HG03139 (cell line): ENCODE measurements around the gene KRTAP1-3.
"Not testable (repeated sequence)": the region's sequence is repeated elsewhere in the genome, so short reads cannot be mapped to it uniquely, and the experiment has no call there.

Experiments
- ATAC-seq: cut with Tn5 transposase; IDR thresholded peaks from one replicate; pipeline ENCODE4 v1.9.1; 2021; ENCODE audit not compliant: unreplicated experiment

Gene KRTAP1-3

GRCh38 chr17:41012326-41013120 lies 22.2 kb downstream of the KRTAP1-3 start:
- no peak for ATAC-seq

GRCh38 chr17:41010441-41010840 lies 24.2 kb downstream of the KRTAP1-3 start:
- ATAC-seq = no peak

- ATAC-seq = no peak
Measured at GRCh38 chr17:41009936-41010335, 24.7 kb downstream of the KRTAP1-3 start.

- no peak for ATAC-seq
Measured at GRCh38 chr17:41009301-41009760, 25.3 kb downstream of the KRTAP1-3 start.

GRCh38 chr17:41008811-41009210 lies 25.9 kb downstream of the KRTAP1-3 start, which contains the start of gene KRTAP3-1:
KRTAP3-1 (minus strand) TSS chr17:41009128; CDS start chr17:41009074, 54 bp downstream.
- ATAC-seq = no peak

GRCh38 chr17:41004397-41004796 lies 30.3 kb downstream of the KRTAP1-3 start:
- no peak for ATAC-seq

- no peak for ATAC-seq
Measured at GRCh38 chr17:41003926-41004325, 30.7 kb downstream of the KRTAP1-3 start.

- ATAC-seq = no peak
Measured at GRCh38 chr17:41002814-41003213, 31.9 kb downstream of the KRTAP1-3 start.

GRCh38 chr17:41001795-41002194 lies 32.9 kb downstream of the KRTAP1-3 start:
- no peak for ATAC-seq

- ATAC-seq = not testable (repeated sequence)
Measured at GRCh38 chr17:40999563-40999962, 35.1 kb downstream of the KRTAP1-3 start, which contains the start of gene KRTAP3-2. KRTAP3-2 (minus strand) TSS chr17:40999906; CDS start chr17:40999853, 53 bp downstream.

- no peak for ATAC-seq
Measured at GRCh38 chr17:40997361-40997760, 37.3 kb downstream of the KRTAP1-3 start.

GRCh38 chr17:40996829-40997228 lies 37.8 kb downstream of the KRTAP1-3 start:
- no peak for ATAC-seq

GRCh38 chr17:40995116-40995515 lies 39.6 kb downstream of the KRTAP1-3 start:
- no peak for ATAC-seq

GRCh38 chr17:40993839-40994238 lies 40.8 kb downstream of the KRTAP1-3 start, which contains the start of gene KRTAP3-3:
KRTAP3-3 (minus strand) TSS chr17:40994164; CDS start chr17:40994097, 67 bp downstream.
- no peak for ATAC-seq

GRCh38 chr17:40993084-40993483 lies 41.6 kb downstream of the KRTAP1-3 start:
- no peak for ATAC-seq

- ATAC-seq = no peak
Measured at GRCh38 chr17:40992666-40993065, 42.0 kb downstream of the KRTAP1-3 start.

GRCh38 chr17:40986920-40987319 lies 47.8 kb downstream of the KRTAP1-3 start:
- ATAC-seq = no peak

GRCh38 chr17:40984226-40984625 lies 50.4 kb downstream of the KRTAP1-3 start, which contains the start of gene KRT40:
KRT40 (minus strand) TSS chr17:40984326; CDS start chr17:40984273, 53 bp downstream.
- ATAC-seq = no peak
